ENCODE measurements around the gene TMEM131.

TMEM131 gene

DNA sequence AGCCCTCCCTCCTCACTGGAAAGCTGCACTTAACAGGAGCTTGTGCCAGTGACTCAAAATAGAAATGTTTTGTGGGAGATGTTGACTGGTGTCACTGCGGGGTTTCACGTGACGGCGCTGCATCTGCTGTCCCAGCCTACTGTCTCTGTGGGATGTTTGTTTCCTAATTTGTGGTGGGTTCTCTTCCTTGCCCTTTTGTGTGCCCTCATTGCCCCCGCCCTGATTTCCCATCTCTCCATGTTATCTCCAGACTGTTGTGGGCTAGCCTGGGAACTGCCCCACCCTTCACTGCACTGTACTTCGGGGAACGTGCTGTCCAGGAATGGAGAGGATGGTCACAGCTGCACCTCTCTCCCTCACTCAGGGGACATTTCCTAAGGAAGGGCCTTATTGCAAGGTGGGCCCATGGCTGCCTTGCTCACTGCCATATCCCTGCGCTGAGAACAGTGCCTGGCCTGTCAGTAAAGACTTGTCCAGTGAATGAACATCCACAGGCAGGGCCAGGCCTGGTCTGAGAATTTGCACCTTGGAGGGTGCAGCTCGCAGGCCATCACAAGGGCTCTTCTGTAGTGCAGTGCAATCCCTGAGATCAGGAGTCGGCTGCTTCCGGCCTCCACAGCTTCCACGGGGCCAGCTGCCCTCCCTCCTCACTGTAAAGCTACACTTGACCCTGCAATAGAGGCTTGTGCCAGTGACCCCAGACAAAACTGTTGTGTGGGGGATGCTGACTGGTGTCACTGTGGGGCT lies 264.3 kb downstream of the TMEM131 start:
- ChIA-PET POLR2A (no interaction called here), CTCF (interaction anchor here (1.5 to 3.6 kb wide), 2 partner anchors 9 to 33 kb away, joined by 3 to 22 read pairs; no protein-coding TSS in a partner anchor)

DNA sequence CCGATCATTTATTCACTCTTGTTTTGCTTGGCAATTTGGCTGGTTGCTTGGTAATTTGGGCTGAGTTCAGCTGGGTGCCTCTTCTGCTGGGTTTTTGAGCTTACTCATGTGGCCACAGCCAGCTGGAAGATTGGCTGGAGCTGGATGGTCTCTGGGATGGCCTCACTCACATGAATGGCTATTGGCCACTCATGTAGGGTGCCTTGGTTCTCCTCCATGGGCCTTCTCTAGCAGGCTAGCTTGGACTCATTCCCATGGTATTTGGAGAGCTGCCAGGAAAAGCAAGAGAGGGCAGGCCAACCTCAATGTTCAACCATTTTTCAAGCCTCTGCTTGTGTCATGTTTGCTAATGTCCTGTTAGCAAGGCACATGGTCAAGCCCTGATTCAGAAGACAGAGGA lies 265.5 kb downstream of the TMEM131 start:
- DNase-seq (ENCODE audit: low read depth, low spot score): no peak
- TF ChIP-seq, protein P1, sequence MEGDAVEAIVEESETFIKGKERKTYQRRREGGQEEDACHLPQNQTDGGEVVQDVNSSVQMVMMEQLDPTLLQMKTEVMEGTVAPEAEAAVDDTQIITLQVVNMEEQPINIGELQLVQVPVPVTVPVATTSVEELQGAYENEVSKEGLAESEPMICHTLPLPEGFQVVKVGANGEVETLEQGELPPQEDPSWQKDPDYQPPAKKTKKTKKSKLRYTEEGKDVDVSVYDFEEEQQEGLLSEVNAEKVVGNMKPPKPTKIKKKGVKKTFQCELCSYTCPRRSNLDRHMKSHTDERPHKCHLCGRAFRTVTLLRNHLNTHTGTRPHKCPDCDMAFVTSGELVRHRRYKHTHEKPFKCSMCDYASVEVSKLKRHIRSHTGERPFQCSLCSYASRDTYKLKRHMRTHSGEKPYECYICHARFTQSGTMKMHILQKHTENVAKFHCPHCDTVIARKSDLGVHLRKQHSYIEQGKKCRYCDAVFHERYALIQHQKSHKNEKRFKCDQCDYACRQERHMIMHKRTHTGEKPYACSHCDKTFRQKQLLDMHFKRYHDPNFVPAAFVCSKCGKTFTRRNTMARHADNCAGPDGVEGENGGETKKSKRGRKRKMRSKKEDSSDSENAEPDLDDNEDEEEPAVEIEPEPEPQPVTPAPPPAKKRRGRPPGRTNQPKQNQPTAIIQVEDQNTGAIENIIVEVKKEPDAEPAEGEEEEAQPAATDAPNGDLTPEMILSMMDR (IDR thresholded peaks at IDR 0.05; ENCODE audit: insufficient read depth, low read length, missing control alignments): no peak
- H3K4me3 ChIP-seq (ENCODE audit: low read depth, low read length): no peak overlapping the region
- ChIA-PET POLR2A (no interaction called here), CTCF (interaction anchor here (3.6 kb wide), 1 partner anchor 10 kb away, joined by 22 read pairs; no protein-coding TSS in a partner anchor)

More for the DNA sequence above, 264.3 kb downstream of the TMEM131 start:
- H3K4me3 ChIP-seq (ENCODE audit: low read depth, low read length): no peak overlapping the region
- TF ChIP-seq, protein P1 (IDR thresholded peaks at IDR 0.05; ENCODE audit: insufficient read depth, low read length, missing control alignments): no peak
- DNase-seq (ENCODE audit: low read depth, low spot score): no peak

DNA sequence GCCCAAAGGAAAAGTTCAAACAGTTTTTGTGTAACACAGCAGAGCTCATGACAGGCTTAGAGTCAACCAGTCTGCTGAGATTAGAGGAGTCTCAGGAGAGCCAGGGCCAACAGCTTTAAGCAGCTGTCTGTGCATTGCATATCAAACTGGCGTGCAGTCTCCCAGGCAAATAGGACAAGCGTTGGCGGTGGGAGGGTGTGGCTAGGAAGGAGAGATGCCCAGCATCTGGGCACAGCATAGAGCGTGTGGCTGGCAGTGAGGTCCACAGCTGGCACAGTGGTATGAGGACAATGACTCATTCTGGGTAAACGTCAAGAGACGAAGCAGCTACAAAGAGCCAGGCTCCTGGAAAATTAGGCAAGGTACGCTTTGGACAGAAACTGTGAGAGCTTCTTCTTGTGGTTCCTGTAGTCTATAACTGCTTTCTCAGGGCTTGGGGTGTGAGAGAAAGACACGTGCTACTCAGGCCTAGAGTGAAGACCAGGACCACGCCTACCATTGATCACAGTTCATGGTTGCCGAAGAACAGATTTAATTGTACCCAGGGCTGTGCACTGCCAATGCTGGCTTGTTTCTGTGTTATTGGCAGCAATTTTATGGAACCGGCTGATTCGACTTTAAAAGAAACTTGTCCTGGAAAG lies 267.5 kb downstream of the TMEM131 start:
- no peak for DNase-seq (ENCODE audit: low read depth, low spot score)
- ChIA-PET POLR2A (no interaction called here), CTCF (interaction anchor here (2.4 to 3.2 kb wide), 2 partner anchors 12 to 28 kb away, joined by 5 to 18 read pairs; no protein-coding TSS in a partner anchor)
- H3K4me3 ChIP-seq (ENCODE audit: low read depth, low read length): no peak overlapping the region
- TF ChIP-seq, protein P1 (IDR thresholded peaks at IDR 0.05; ENCODE audit: insufficient read depth, low read length, missing control alignments): no peak

DNA sequence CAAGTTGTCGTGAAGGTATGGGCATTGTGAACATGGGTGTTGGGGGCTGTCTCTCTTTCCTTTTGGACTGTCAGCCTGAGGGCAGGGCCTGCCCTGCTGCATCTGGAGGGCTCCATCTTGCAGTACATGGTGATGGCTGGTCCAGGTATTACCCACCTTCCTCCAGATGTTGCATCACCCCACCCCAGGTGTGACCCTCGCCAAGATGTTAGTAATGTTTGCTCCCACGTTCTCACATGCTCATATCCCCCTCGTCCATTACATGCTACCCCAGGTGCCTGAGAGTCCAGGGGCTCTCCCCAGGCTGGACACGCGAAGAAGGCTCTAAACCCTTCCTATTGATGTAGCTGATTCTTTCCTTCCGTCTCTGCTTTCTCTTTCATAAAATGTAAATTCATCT lies 268.5 kb downstream of the TMEM131 start:
- no peak for DNase-seq (ENCODE audit: low read depth, low spot score)
- TF ChIP-seq, protein P1 (IDR thresholded peaks at IDR 0.05; ENCODE audit: insufficient read depth, low read length, missing control alignments): no peak
- ChIA-PET POLR2A (no interaction called here), CTCF (interaction anchor here (1.3 to 3.2 kb wide), 3 partner anchors 13 to 27 kb away, joined by 4 to 18 read pairs (median 5); no protein-coding TSS in a partner anchor)
- no peak overlapping the region for H3K4me3 ChIP-seq (ENCODE audit: low read depth, low read length)

GRCh38 chr2:97726261-97727064 lies 269.3 kb downstream of the TMEM131 start:
- H3K4me3 ChIP-seq (ENCODE audit: low read depth, low read length): no peak overlapping the region
- DNase-seq (ENCODE audit: low read depth, low spot score): no peak
- TF ChIP-seq, protein P1 (IDR thresholded peaks at IDR 0.05; ENCODE audit: insufficient read depth, low read length, missing control alignments): no peak
- ChIA-PET CTCF (interaction anchor here (1.3 to 3.2 kb wide), 3 partner anchors 14 to 27 kb away, joined by 4 to 18 read pairs (median 5); no protein-coding TSS in a partner anchor), POLR2A (no interaction called here)

All from AG04449 (cell line).